GM18499 (cell line): ENCODE data around the gene PSMB3.
"Not testable (repeated sequence)": the region's sequence is repeated elsewhere in the genome, so short reads cannot be mapped to it uniquely, and the experiment has no call there.

Experiments used
- ATAC-seq: cut with Tn5 transposase; IDR thresholded peaks from one replicate; pipeline ENCODE4 v1.9.1; 2021; ENCODE audit warnings: moderate number of reproducible peaks; ENCODE audit not compliant: insufficient read depth, unreplicated experiment

The PSMB3 gene

GRCh38 chr17:38747463-38748148 is 4.9 kb upstream of the PSMB3 start:
- no peak for ATAC-seq

- ATAC-seq: no peak
These were observed 4.2 kb upstream of the PSMB3 start, which contains the start of gene PCGF2 for GRCh38 chr17:38748149-38748891. TSS of gene PCGF2 (minus strand) at chr17:38748336. CDS start at chr17:38740402, 7,934 bp downstream.

- no peak for ATAC-seq
These were observed 3.7 kb upstream of the PSMB3 start for GRCh38 chr17:38748892-38749222.

GRCh38 chr17:38749223-38750043 is 3.1 kb upstream of the PSMB3 start:
- ATAC-seq: no peak

- ATAC-seq: no peak
These were observed 2.6 kb upstream of the PSMB3 start for GRCh38 chr17:38750044-38750311.

- ATAC-seq: no peak
These were observed 2.0 kb upstream of the PSMB3 start for GRCh38 chr17:38750312-38751121.

GRCh38 chr17:38751144-38751807 is 1.3 kb upstream of the PSMB3 start:
- ATAC-seq: no peak

- no peak for ATAC-seq
These were observed 683 bp upstream of the PSMB3 start for GRCh38 chr17:38751808-38752307.

- ATAC-seq: no peak
These were observed 548 bp downstream of the PSMB3 start for GRCh38 chr17:38753071-38753506.

- no peak for ATAC-seq
These were observed 9.1 kb downstream of the PSMB3 start for GRCh38 chr17:38761612-38762011.

GRCh38 chr17:38762231-38762630 is 9.7 kb downstream of the PSMB3 start:
- ATAC-seq: no peak

- no peak for ATAC-seq
These were observed 13.8 kb downstream of the PSMB3 start for GRCh38 chr17:38766341-38766740.

GRCh38 chr17:38768417-38768816 is 15.9 kb downstream of the PSMB3 start:
- no peak for ATAC-seq

GRCh38 chr17:38773258-38773657 is 20.7 kb downstream of the PSMB3 start:
- ATAC-seq: no peak

GRCh38 chr17:38777641-38778250 is 25.2 kb downstream of the PSMB3 start:
- ATAC-seq: no peak

- ATAC-seq: no peak
These were observed 27.6 kb downstream of the PSMB3 start for GRCh38 chr17:38779965-38780752.

- no peak for ATAC-seq
These were observed 30.7 kb downstream of the PSMB3 start for GRCh38 chr17:38783227-38783626.

- ATAC-seq: no peak
These were observed 33.8 kb downstream of the PSMB3 start for GRCh38 chr17:38786372-38786771.

- ATAC-seq: not testable (repeated sequence)
These were observed 35.5 kb downstream of the PSMB3 start for GRCh38 chr17:38787999-38788398.
